Activated CD4-positive, alpha-beta T cell treated with anti-CD3 and anti-CD28 coated beads for 24 hours (primary cell): ENCODE measurements around the gene KCNIP1.
"Not testable (repeated sequence)": the region's sequence is repeated elsewhere in the genome, so short reads cannot be mapped to it uniquely, and the experiment has no call there.

Source experiments
- DNase-seq, 2 donors: peaks; one replicate each; pipeline ENCODE4 v3.0.0-alpha.2; 2020; ENCODE audit warnings: low read depth in 2 of 2

Gene KCNIP1

GRCh38 chr5:170749911-170750431 lies 246.2 kb downstream of the KCNIP1 start:
- DNase-seq: no peak

DNA sequence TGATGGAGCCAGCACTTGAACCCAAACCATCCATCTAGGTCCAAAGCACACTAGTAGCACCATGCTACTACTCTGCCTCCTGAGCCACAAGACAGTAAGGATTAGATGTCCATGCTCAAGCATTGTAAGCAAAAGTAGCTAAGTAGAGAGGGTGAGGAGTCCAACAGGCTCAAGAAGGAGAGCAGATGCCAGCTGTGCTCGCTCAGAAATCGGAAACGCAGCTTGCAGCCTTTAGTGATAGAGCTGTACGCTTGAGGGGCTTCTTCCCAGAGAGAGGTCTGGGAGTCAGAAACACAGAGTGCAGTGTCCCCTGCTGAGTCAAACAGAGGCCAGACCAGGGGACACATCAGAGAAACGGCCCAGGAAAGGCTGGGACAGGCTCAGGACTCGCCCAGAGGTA lies 247.0 kb downstream of the KCNIP1 start:
- no peak for DNase-seq

DNA sequence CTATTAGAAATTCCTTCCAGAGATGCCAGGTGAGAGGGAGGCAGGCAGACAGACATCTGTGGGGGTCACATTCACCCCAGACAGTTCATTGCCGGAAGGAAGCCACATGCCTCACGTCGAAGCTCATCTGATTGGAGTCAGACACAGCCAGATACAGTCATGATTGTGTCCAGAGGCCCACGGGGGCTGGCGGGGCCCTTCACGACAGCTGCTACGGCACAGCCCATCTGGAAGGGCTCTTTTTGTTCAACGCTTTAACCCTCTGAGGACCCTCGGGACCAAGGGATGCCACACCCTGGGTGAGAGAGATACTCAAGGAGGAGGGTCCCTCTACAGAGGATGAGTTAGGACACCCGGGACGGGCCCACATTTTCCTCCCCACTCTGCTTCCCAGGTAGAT lies 247.8 kb downstream of the KCNIP1 start:
- no peak for DNase-seq

- no peak for DNase-seq
Observed at GRCh38 chr5:170752257-170753215, 248.7 kb downstream of the KCNIP1 start.

DNA sequence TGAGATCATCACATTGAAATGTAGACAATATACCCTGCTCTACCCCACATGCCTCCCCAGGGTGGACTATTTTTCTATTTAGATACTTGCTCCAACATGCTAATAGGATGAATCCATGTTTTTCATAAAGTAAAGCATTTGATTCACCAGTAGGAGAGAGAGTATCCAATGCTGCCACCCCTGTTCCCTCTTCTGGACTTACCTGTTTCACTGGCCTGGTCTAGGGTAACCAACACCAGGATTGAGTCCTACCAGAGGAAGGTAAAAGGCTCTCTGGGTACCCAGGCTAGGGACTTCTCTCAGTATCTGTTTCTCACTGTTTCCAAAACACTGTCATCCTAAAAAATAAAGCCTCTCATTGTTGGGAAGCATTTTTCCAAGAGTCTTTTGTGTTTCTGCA lies 249.5 kb downstream of the KCNIP1 start:
- DNase-seq: no peak

DNA sequence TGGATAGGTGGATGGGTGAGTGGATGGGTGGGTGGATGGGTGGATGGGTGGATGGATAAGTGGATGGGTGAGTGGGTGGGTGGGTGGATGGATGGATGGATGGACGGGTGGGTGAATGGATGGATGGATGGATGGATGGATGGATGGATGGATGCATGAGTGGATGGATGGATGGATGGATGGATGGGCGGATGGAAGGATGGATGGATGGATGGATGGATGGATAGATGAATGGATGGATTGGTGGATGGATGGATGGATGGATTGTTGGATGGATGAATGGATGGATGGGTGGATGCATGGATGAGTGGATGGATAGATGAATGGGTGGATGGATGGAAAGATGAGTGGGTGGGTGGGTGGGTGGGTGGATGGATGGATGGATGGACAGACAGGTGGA lies 250.7 kb downstream of the KCNIP1 start:
- not testable (repeated sequence) for DNase-seq

GRCh38 chr5:170755679-170756456 lies 252.0 kb downstream of the KCNIP1 start:
- no peak for DNase-seq

- DNase-seq: no peak
Observed at GRCh38 chr5:170756691-170757090, 252.9 kb downstream of the KCNIP1 start.

GRCh38 chr5:170757182-170757601 lies 253.4 kb downstream of the KCNIP1 start:
- no peak for DNase-seq

DNA sequence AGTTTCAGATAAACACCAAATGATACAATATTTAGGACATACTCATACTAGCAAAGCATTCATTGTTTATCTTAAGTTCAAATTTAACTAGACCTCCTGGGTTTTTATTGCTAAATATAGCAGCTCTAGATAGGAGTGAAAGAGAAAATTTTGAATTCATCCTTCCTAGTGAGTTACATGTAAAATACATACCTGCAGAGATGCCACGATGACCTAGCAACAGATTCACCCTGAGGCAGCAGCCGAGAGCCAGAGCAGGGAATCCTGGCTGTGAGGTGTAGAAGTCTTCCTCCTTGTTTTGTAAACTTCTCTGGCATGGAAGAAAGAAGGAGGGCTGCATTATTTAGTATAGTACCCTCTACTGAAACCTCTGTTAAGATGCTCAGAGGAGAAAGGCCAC lies 253.8 kb downstream of the KCNIP1 start:
- DNase-seq: no peak

DNA sequence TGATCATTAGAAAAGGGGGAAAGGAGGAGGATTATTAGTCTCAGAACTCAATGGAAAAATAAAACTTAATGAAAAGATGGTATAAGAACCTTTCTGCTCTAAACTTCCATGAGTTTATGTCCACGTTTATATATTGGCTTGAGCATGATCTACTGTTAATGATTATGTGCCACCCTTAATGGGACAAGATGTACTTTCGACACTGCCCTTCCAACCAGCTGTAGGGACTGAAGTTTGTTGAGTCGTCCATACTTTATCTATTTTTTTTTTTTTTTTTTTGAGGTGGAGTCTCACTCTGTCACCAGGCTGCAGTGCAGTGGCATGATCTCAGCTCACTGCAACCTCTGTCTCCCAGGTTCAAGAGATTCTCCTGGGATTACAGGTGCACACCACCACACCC lies 254.7 kb downstream of the KCNIP1 start:
- DNase-seq: no peak

GRCh38 chr5:170760113-170760512 lies 256.3 kb downstream of the KCNIP1 start:
- DNase-seq: no peak

DNA sequence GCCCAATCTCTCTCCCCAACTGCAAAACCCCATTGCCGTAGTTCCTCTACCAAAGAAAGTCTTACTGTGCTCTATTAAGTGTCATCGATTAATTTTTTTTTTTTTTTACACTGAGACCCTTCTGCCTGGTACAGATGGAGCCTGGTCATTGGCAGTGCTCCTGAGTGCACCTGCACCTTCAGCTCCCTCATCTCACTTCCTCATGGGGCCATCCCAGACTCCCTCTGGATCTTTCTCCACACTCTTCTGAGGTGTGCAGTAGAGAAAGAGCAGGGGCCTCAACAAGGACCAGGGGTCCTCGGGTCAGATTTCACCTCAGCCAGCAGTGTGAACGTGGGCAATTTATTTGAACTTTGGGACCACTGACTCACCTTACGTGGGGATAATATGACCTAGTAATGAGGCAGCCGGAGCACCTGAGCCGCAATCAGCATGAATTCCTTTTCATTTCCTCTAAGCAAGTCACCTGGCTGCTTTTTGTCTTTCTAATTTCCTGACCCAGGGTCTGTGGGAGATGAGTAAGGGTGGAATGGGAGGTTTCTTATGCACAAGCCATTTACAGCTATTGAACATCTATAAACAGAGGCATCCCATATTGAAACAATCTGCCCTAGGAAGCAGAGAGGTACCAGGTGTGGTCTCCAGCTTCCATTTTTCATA lies 257.4 kb downstream of the KCNIP1 start:
- no peak for DNase-seq

GRCh38 chr5:170761708-170762066 lies 257.9 kb downstream of the KCNIP1 start:
- no peak for DNase-seq

DNA sequence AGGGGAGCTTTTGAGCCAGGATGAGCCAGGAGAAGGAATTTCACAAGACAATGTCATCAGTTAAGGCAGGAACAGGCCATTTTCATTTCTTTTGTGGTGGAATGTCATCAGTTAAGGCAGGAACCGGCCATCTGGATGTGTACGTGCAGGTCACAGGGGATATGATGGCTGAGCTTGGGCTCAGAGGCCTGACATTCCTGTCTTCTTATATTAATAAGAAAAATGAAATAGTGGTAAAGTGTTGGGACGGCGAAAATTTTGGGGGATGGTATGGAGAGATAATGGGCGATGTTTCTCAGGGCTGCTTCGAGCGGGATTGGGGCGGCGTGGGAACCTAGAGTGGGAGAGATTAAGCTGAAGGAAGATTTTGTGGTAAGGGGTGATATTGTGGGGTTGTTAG lies 258.5 kb downstream of the KCNIP1 start:
- not testable (repeated sequence) for DNase-seq

- not testable (repeated sequence) for DNase-seq
Observed at GRCh38 chr5:170765868-170766267, 262.0 kb downstream of the KCNIP1 start.

DNA sequence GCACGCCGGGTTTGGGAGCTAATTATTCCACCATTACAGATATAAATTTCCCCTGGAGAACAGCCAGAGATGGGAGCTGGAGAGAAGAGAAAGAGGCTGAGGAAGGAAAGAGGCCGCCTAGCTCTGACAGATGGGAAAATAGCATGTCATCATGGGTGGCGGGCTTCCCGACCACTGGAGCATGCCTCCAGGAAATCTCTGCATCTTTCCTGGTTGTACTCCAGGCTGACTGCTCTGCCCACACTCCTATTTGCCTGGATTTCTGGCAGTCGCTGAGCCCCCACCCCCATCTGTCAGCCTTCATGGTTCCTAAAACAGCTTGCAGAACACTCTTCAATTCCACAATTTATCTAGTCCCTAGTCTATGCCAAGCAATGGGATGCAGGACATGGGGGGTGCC lies 265.4 kb downstream of the KCNIP1 start:
- no peak for DNase-seq

DNA sequence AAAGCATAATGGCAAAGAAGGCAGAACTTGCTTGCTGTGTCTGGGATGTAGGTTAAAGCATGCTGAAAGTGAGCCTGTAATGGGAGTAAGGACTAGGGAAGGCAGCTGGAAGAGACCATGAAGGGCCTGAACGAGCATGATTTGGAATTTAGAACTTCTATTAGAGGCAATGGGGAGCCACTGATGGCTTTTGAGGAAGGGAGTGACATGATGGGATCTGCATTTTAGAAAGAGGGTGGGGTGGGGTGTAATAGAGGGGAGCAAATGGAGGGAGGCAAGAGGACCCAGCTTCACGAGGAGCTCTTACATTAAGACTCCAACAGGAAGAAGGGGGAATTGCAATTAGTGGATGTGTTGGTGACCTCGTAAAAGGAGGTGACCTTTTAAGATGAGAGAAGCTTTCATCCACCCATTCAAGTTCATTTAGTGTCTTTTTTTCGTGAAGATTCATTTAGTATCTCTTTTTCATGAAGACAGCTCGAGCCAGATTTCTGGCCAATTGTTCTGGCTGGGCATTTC lies 266.1 kb downstream of the KCNIP1 start:
- no peak for DNase-seq

DNA sequence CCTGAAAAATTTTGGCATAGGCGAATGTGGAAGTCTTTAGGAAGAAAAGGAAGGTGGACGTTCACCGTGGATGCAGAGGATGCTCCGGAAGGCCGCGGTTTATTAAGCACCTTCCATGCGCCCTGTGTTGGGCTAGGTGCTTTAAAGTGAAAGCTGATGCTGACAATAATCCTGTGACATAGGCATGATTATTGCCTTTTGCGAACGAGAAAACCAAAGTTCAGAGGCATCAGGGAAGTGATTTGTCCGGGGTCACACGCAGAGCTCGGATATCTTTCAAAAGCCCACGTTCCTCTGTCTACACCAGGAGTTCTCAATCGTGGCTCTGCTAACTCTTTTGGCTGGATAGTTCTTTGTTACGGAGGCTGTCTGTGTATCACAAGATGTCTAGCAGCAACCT lies 267.7 kb downstream of the KCNIP1 start:
- DNase-seq: no peak

GRCh38 chr5:170773024-170773985 lies 269.5 kb downstream of the KCNIP1 start:
- no peak for DNase-seq

- DNase-seq: no peak
Observed at GRCh38 chr5:170774831-170775230, 271.0 kb downstream of the KCNIP1 start.
